H54 (cell line): Measurements from ENCODE around the gene PSMC1.
A peak's percentile ranks its signal among the peaks of the same experiment; 100 is the strongest.
"Not testable (repeated sequence)": the region's sequence is repeated elsewhere in the genome, so short reads cannot be mapped to it uniquely, and the experiment has no call there.

Experiments used
- DNase-seq: peaks from one replicate; pipeline ENCODE4 v3.0.0; 2011; ENCODE audit warnings: low spot score, mixed read lengths; ENCODE audit not compliant: insufficient read length
- FAIRE-seq: peaks from 3 replicates; lab custom pipeline; 2011; peaks lifted over from hg19 to GRCh38; lab: Jason Lieb, UNC
- POLR2A ChIP-seq: IDR thresholded peaks from 2 replicates; pipeline ENCODE4 v1.6.1; 2011; ENCODE audit warnings: low read depth, mild to moderate bottlenecking, low read length

The PSMC1 gene

DNA sequence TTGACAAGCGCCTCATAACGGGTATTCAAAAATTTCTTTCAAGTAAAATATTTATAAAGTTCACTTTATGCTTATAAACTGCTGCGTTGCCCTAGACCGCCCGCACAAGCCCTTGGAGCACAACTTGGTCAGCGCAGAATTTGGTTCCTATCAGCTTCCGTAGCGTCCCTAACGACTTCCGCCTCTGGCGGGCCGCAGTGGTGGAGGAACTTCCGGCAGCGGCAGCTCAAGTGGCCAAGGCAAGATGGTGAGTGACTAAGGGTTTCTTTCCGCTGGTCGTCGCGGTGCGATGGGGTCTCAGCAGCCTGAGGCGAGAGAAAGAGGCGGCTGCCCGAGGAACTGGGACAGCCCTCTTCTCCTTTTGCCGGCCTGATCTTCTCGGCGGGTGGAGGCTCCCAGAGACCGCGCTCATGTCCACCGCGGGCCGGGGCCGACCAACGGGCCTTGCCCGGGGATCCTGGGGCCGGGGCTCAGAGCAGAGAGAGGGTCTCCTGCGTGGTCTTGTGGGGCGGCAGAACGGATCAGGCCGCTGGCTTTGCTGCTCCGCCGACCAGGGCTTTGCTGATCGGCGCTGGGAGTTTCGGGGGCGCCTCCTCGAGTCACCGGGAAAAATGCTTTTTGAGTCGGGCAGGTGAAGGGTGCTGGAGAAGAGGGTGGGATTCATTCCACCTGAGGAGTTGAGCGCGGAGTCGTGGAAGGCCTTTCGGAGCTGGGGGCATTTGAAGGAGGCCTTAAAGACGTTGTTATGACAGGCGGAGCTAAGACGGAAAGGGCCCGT, at the start of gene PSMC1:
Gene PSMC1, plus strand, starts transcription at position 200 of the 778 bp plus-strand sequence. Its CDS starts 45 bp downstream, at position 245.
- DNase-seq (peak; percentile 98), FAIRE-seq (peak; percentile 88)
- TF ChIP-seq POLR2A, result peak; percentile 84

DNA sequence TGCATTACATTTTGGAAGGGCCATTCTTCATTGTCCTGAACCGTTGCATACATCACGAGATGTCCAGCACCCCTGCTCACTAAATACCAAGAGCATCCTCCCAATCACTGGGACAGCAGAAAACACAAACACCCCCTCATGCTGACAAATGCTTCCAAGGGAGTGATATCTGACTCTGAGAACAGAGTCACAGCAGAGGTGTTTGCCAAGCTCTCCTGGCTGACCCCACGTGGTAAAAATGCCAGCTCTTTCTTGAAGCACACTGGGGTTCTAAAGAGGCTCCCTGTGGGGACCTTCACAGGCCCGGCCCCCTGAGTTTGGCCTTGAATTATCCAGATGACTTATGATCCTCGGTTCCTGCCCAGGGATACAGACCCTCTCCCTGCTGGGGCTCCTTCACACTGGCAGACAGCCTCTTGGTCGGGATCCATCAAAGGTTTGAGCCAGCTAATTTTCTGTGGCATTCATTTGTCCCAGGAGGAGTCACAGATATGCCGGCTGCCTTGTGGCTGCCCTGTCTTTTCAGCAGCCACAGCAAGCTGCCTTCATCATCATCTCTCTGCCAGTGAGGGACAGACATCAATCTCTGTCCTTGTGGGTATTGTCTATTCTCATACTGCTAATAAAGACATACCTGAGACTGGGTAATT, 43.1 kb upstream of the PSMC1 start:
- FAIRE-seq, result no peak
- DNase-seq, result no peak
- no peak for TF ChIP-seq POLR2A

DNA sequence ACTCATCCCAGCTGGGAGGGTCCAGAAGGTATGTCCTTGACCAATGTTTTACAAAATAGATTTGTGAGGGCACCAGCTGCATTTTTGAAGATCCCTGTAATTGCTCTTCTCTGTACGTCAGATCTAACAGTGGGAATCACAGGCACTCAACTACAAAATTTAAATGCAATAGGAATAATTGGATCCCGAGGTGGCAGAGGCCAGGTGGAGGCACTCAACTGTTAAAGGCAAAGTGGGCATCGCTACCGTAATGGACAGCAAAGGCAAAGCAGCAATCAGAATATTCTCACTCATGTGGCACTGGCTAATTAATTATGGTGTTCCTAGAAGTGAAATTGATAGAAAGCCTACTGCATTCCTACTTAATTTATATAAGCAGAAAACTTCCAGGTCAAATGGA, 27.9 kb upstream of the PSMC1 start:
- TF ChIP-seq POLR2A, result no peak
- no peak for FAIRE-seq
- no peak for DNase-seq

DNA sequence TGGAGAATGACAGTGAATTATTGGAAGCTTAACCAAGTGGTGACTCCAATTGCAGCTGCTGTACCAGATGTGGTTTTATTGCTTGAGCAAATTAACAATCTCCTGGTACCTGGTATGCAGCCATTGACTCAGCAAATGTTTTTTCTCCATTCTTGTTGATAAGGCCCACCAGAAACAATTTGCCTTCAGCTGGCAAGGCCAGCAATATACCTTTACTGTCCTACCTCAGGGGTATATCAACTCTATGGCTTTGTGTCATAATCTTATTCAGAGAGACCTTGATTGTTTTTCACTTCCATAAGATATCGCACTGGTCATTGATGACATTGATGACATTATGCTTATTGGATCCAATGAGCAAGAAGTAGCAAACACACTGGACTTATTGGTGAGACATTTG, 26.4 kb upstream of the PSMC1 start:
- FAIRE-seq, DNase-seq: not testable (repeated sequence)

- FAIRE-seq, result peak; percentile 30
- DNase-seq, result peak; percentile 86
- TF ChIP-seq POLR2A, result no peak
Observed at GRCh38 chr14:90235179-90235976, 21.0 kb upstream of the PSMC1 start.

DNA sequence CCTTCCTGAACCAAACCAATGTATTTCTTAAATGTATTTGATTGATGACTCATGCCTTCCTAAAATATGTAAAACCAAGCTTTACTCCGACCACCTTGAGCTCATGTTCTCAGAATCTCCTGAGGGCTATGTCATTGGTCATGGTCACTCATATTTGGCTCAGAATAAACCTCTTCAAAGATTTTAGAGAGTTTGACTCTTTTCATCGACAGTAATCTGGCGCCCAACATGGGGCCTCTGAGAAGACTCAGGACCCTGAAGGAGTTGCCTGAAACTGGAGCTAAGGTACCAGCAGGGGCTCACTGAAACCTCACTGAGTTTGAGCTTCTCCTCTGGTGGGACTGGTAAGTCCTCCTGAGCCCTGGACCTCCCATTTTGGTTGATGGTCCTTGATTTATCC, 17.2 kb upstream of the PSMC1 start:
- TF ChIP-seq POLR2A, result no peak
- no peak for DNase-seq
- FAIRE-seq, result no peak

- no peak for TF ChIP-seq POLR2A
- DNase-seq (no peak), FAIRE-seq (no peak)
Observed at GRCh38 chr14:90242444-90242843, 13.9 kb upstream of the PSMC1 start.

- no peak for TF ChIP-seq POLR2A
- DNase-seq (no peak), FAIRE-seq (no peak)
Observed at GRCh38 chr14:90246936-90247335, 9.4 kb upstream of the PSMC1 start.

- not testable (repeated sequence) for DNase-seq, FAIRE-seq
Observed at GRCh38 chr14:90247441-90247840, 8.9 kb upstream of the PSMC1 start.

- no peak for FAIRE-seq
- no peak for DNase-seq
- no peak for TF ChIP-seq POLR2A
Observed at GRCh38 chr14:90248594-90248993, 7.8 kb upstream of the PSMC1 start.

GRCh38 chr14:90253826-90254225, 2.5 kb upstream of the PSMC1 start:
- TF ChIP-seq POLR2A, result no peak
- no peak for FAIRE-seq
- no peak for DNase-seq

DNA sequence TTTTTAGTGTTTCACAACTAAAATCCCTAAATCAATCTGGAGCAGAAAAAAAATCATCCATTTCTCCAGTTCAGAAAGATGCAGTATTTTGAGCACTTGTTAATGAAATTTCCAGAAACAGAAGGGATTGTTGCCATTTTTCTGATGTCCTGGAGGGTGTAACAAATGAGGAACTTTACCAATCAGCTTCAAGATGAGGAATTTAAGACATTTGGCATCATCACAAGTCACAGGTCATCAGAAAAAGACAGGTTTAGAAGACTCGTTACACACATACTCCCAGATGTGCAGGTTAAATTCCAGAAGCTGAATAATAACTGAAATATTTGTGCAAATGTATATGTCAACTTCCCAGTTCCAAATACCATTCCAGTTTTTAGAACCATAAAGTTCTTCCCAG, 482 bp upstream of the PSMC1 start:
- FAIRE-seq, result peak; percentile 20
- TF ChIP-seq POLR2A, result no peak
- DNase-seq, result no peak

- DNase-seq, result no peak
- no peak for TF ChIP-seq POLR2A
- FAIRE-seq, result no peak
Observed at GRCh38 chr14:90263748-90264449, 7.5 kb downstream of the PSMC1 start.
